HEK293T (cell line): ENCODE results near the gene GSTO2.

ENCODE experiments used
- CTCF ChIA-PET: fragments of 350-600 bp; formaldehyde crosslinking; extraction: SDS; loops from one replicate; lab custom pipeline; 2021; ENCODE audit warnings: antibody characterized with exemption, inconsistent platforms; lab: Yijun Ruan, JAX
- POLR2A ChIA-PET: fragments of 350-600 bp; formaldehyde crosslinking; extraction: SDS; loops from one replicate; lab custom pipeline; 2020; ENCODE audit warnings: antibody characterized with exemption, inconsistent platforms; lab: Yijun Ruan, JAX
- DNase-seq: peaks from one replicate; pipeline ENCODE4 v3.0.0; 2012; ENCODE audit warnings: mixed read lengths; ENCODE audit errors: extremely low spot score
- ARNT ChIP-seq: fragments of 450-650 bp; IDR thresholded peaks from 2 replicates; pipeline ENCODE4 v1.6.1; 2017; ENCODE audit warnings: mild to moderate bottlenecking
- BHLHE40 ChIP-seq: fragments of 450-650 bp; IDR thresholded peaks from 2 replicates; pipeline ENCODE4 v1.6.1; 2016; ENCODE audit warnings: mild to moderate bottlenecking, moderate library complexity, borderline replicate concordance
- CTBP1 ChIP-seq: fragments of 450-650 bp; IDR thresholded peaks from 2 replicates; pipeline ENCODE4 v1.6.1; 2016; ENCODE audit warnings: borderline replicate concordance
- ELF4 ChIP-seq: fragments of 450-650 bp; IDR thresholded peaks from 2 replicates; pipeline ENCODE4 v1.6.1; 2017; ENCODE audit warnings: antibody characterized with exemption
- FOXA1 ChIP-seq: fragments of 450-650 bp; IDR thresholded peaks from 2 replicates; pipeline ENCODE4 v1.6.1; 2016; ENCODE audit warnings: mild to moderate bottlenecking
- FOXK2 ChIP-seq: fragments of 450-650 bp; IDR thresholded peaks from 2 replicates; pipeline ENCODE4 v1.6.1; 2016; ENCODE audit warnings: mild to moderate bottlenecking
- FOXM1 ChIP-seq: fragments of 450-650 bp; IDR thresholded peaks from 2 replicates; pipeline ENCODE4 v1.6.1; 2017; ENCODE audit warnings: mild to moderate bottlenecking, borderline replicate concordance
- HDGF ChIP-seq: fragments of 450-650 bp; IDR thresholded peaks from 2 replicates; pipeline ENCODE4 v1.6.1; 2017; ENCODE audit warnings: antibody characterized with exemption, borderline replicate concordance
- L3MBTL2 ChIP-seq: fragments of 450-650 bp; conservative IDR thresholded peaks from 2 replicates; pipeline ENCODE4 v1.6.1; 2016; ENCODE audit warnings: mild to moderate bottlenecking
- LEF1 ChIP-seq: fragments of 450-650 bp; IDR thresholded peaks from 2 replicates; pipeline ENCODE4 v1.6.1; 2017; ENCODE audit warnings: mild to moderate bottlenecking, borderline replicate concordance
- NFRKB ChIP-seq: fragments of 450-650 bp; IDR thresholded peaks from 2 replicates; pipeline ENCODE4 v1.6.1; 2016; ENCODE audit warnings: mild to moderate bottlenecking, moderate library complexity
- PKNOX1 ChIP-seq: fragments of 450-650 bp; IDR thresholded peaks from 2 replicates; pipeline ENCODE4 v1.6.1; 2016
- SP1 ChIP-seq: fragments of 450-650 bp; IDR thresholded peaks from 2 replicates; pipeline ENCODE4 v1.6.1; 2017
- SUZ12 ChIP-seq: fragments of 450-650 bp; IDR thresholded peaks from 2 replicates; pipeline ENCODE4 v1.6.1; 2016; ENCODE audit warnings: mild to moderate bottlenecking
- TARDBP ChIP-seq: fragments of 450-650 bp; IDR thresholded peaks from 2 replicates; pipeline ENCODE4 v1.6.1; 2016
- ZNF384 ChIP-seq: fragments of 450-650 bp; IDR thresholded peaks from 2 replicates; pipeline ENCODE4 v1.6.1; 2016

The GSTO2 gene

GRCh38 chr10:104306897-104307296 is 37.9 kb downstream of the GSTO2 start:
- POLR2A ChIA-PET = interaction anchor here (1.2 kb wide), 1 partner anchor 45 kb away, joined by 3 read pairs; no protein-coding TSS in a partner anchor
- TF ChIP-seq FOXA1 = no peak
- no peak for TF ChIP-seq LEF1
- no peak for DNase-seq
- CTCF ChIA-PET = interaction anchor here (0.6 to 3.5 kb wide), 9 partner anchors 8 to 46 kb away, joined by 3 to 29 read pairs (median 7); partner anchors contain the start of gene CFAP58

- POLR2A ChIA-PET = no interaction called here
- TF ChIP-seq NFRKB (no peak), ZNF384 (no peak), FOXK2 (no peak), ELF4 (no peak), ARNT (no peak), FOXA1 (no peak), SP1 (no peak), PKNOX1 (no peak), SUZ12 (no peak), L3MBTL2 (no peak), FOXM1 (no peak), BHLHE40 (no peak), TARDBP (no peak), HDGF (no peak), LEF1 (no peak), CTBP1 (no peak)
- DNase-seq = no peak
- CTCF ChIA-PET = interaction anchor here (1.3 to 3.5 kb wide), 4 partner anchors 9 to 46 kb away, joined by 5 to 29 read pairs (median 16); partner anchors contain the start of gene CFAP58
Measured at GRCh38 chr10:104307576-104308438, 38.8 kb downstream of the GSTO2 start.

- TF ChIP-seq FOXA1 (no peak), HDGF (no peak), TARDBP (no peak), CTBP1 (no peak)
- CTCF ChIA-PET = interaction anchor here (3.5 kb wide), 1 partner anchor 43 kb away, joined by 29 read pairs; no protein-coding TSS in a partner anchor
- POLR2A ChIA-PET = no interaction called here
- no peak for DNase-seq
Measured at GRCh38 chr10:104308439-104308903, 39.5 kb downstream of the GSTO2 start.

DNA sequence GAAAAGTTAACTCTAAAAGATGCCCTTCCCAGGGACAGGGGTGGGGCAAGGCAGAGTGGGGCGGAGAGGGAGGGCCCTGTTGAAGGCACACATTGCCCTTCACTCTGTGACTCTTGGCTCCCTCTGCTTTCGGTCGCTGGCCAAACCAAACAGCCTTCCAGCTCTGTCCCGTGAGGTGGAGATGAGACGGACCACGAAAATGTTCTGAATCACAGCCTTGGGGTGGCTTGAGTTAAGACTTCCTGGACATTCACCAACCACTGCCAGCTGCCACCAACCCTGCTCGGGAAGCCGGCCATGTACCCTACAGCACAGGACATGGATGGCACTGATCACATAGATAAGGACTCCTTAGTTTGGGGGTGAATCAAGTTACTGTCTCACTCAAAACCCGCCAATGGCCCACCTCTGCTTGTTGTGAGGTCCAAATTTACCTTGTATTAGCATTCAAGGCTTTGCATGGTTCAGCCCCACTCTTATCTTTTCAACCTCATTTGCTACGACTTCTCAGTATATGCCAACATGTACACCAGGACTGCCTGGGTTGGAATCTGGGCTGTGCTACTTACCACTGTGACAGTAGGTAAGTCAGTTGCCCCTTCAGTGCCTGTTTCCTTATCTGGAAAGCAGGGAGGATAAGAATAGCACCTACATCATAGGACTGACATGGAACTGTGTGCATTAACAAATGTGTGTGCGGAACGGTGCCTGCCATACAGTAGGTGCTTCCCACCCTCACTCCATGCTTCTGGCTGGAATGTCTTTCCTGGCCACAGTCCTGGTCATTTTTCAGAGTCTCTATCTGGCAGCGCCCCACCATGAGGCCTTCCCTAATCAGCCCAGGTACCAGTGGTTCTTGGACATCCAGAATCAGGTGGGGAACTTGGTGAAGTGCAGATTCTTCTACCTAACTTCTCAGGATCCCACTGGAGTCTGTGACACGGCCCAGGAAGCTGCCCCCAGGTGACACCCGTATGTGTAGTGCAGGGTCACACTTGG is 41.3 kb downstream of the GSTO2 start:
- no peak for DNase-seq
- POLR2A ChIA-PET = interaction anchor here (0.8 kb wide), 1 partner anchor 41 kb away, joined by 3 read pairs; the partner anchor contains the start of gene GSTO2
- no peak for TF ChIP-seq CTBP1
- no peak for TF ChIP-seq FOXM1
- CTCF ChIA-PET = interaction anchor here (1.3 to 2.2 kb wide), 5 partner anchors 11 to 43 kb away, joined by 4 to 11 read pairs (median 4); partner anchors contain the start of genes CFAP58 and ITPRIP

DNA sequence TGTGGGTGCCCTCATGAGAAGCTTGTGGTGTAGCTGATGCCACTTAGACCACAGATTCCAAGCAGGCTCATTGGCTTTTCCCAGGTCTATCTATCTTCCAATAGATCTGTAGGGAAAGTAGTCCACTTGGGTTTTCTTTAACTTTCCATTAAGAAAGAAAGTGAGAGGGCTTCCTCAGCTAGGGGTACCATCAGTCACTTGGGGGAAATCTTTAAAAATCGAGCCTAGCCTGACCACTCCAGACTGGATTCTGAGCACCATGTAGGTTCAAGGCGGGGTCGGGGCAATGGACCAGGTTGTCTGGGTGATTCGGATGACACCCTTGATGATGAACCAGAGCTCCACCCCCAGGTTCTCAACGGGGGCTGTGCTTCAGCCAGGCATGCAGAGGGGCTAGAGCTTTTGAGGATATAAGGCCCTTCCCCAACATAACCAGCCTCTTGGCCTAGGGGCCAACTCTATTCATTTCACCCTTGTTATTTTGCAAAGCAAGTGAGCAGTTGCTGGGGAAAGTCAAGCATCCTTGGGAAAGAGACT is 42.3 kb downstream of the GSTO2 start:
- TF ChIP-seq FOXA1 = no peak
- TF ChIP-seq ELF4 = no peak
- TF ChIP-seq FOXK2 = no peak
- no peak for TF ChIP-seq ZNF384
- TF ChIP-seq L3MBTL2 = no peak
- no peak for TF ChIP-seq NFRKB
- TF ChIP-seq PKNOX1 = no peak
- TF ChIP-seq HDGF = no peak
- TF ChIP-seq TARDBP = no peak
- no peak for TF ChIP-seq SUZ12
- DNase-seq = no peak
- POLR2A ChIA-PET = interaction anchor here (0.8 kb wide), 1 partner anchor 42 kb away, joined by 3 read pairs; the partner anchor contains the start of gene GSTO2
- CTCF ChIA-PET = interaction anchor here (1.3 to 2.2 kb wide), 4 partner anchors 10 to 42 kb away, joined by 4 to 11 read pairs (median 4); partner anchors contain the start of genes CFAP58 and ITPRIP
